Measurements from ENCODE around the gene AK4. TPM values are rescaled to one million over a fixed set of nuclear protein-coding genes. Genes with fewer than 3 reads are reported as not detected.

Gene AK4
- total RNA-seq, 1 donor from 2014 or later, result 23.4 TPM

GRCh38 chr1:65166572-65167305 is 18.7 kb downstream of the AK4 start:
- no peak overlapping the region for H3K4me3 Mint-ChIP-seq (ENCODE audit: unreplicated experiment)

GRCh38 chr1:65167586-65168242 is 19.7 kb downstream of the AK4 start:
- Mint-ChIP-seq H3K9me3 (ENCODE audit: unreplicated experiment) (no peaks in the 10 kb centered on the region), H3K4me3 (ENCODE audit: unreplicated experiment) (no peak overlapping the region), H3K27me3 (ENCODE audit: unreplicated experiment) (peaks cover 10% of the 10 kb centered on the region), H3K27ac (ENCODE audit: unreplicated experiment) (no peak overlapping the region), H3K4me1 (ENCODE audit: unreplicated experiment) (peaks cover 14% of the 10 kb centered on the region), H3K36me3 (ENCODE audit: unreplicated experiment) (peaks cover 3% of the 10 kb centered on the region)
- no peak for TF ChIP-seq CTCF (IDR thresholded peaks at IDR 0.05)
- no peak for DNase-seq (ENCODE audit: extremely low spot score, unreplicated experiment)

More at GRCh38 chr1:65166572-65167305, 18.7 kb downstream of the AK4 start:
- H3K27me3 Mint-ChIP-seq (ENCODE audit: unreplicated experiment), result peaks cover 10% of the 10 kb centered on the region
- H3K4me1 Mint-ChIP-seq (ENCODE audit: unreplicated experiment), result peaks cover 14% of the 10 kb centered on the region
- no peaks in the 10 kb centered on the region for H3K9me3 Mint-ChIP-seq (ENCODE audit: unreplicated experiment)
- peaks cover 3% of the 10 kb centered on the region for H3K36me3 Mint-ChIP-seq (ENCODE audit: unreplicated experiment)
- no peak for DNase-seq (ENCODE audit: extremely low spot score, unreplicated experiment)
- H3K27ac Mint-ChIP-seq (ENCODE audit: unreplicated experiment), result no peak overlapping the region
- no peak for TF ChIP-seq CTCF (IDR thresholded peaks at IDR 0.05)

- H3K27me3 Mint-ChIP-seq (ENCODE audit: unreplicated experiment), result peaks cover 2% of the 10 kb centered on the region
These were observed 20.9 kb downstream of the AK4 start for GRCh38 chr1:65168867-65169266.

GRCh38 chr1:65170511-65171142 is 22.6 kb downstream of the AK4 start:
- TF ChIP-seq CTCF (IDR thresholded peaks at IDR 0.05), result no peak
- Mint-ChIP-seq H3K27ac (ENCODE audit: unreplicated experiment) (peak overlapping the region; percentile 31), H3K4me1 (ENCODE audit: unreplicated experiment) (peaks cover 32% of the 10 kb centered on the region), H3K27me3 (ENCODE audit: unreplicated experiment) (peaks cover 2% of the 10 kb centered on the region), H3K4me3 (ENCODE audit: unreplicated experiment) (no peak overlapping the region), H3K36me3 (ENCODE audit: unreplicated experiment) (peaks cover 3% of the 10 kb centered on the region), H3K9me3 (ENCODE audit: unreplicated experiment) (no peaks in the 10 kb centered on the region)
- DNase-seq (ENCODE audit: extremely low spot score, unreplicated experiment), result no peak

More at GRCh38 chr1:65168867-65169266, 20.9 kb downstream of the AK4 start:
- peaks cover 3% of the 10 kb centered on the region for H3K36me3 Mint-ChIP-seq (ENCODE audit: unreplicated experiment)
- no peak for DNase-seq (ENCODE audit: extremely low spot score, unreplicated experiment)
- H3K4me3 Mint-ChIP-seq (ENCODE audit: unreplicated experiment), result no peak overlapping the region
- H3K4me1 Mint-ChIP-seq (ENCODE audit: unreplicated experiment), result peaks cover 16% of the 10 kb centered on the region
- H3K27ac Mint-ChIP-seq (ENCODE audit: unreplicated experiment), result no peak overlapping the region
- TF ChIP-seq CTCF (IDR thresholded peaks at IDR 0.05), result no peak
- no peaks in the 10 kb centered on the region for H3K9me3 Mint-ChIP-seq (ENCODE audit: unreplicated experiment)
